ELF-1 (cell line): Measurements from ENCODE around the gene UQCRC2.
"Not testable (repeated sequence)": the region's sequence is repeated elsewhere in the genome, so short reads cannot be mapped to it uniquely, and the experiment has no call there.

Experiments
- DNase-seq: peaks from one replicate; pipeline ENCODE4 v3.0.0-alpha.2; 2016; ENCODE audit warnings: low read depth, low spot score

UQCRC2 gene

DNA sequence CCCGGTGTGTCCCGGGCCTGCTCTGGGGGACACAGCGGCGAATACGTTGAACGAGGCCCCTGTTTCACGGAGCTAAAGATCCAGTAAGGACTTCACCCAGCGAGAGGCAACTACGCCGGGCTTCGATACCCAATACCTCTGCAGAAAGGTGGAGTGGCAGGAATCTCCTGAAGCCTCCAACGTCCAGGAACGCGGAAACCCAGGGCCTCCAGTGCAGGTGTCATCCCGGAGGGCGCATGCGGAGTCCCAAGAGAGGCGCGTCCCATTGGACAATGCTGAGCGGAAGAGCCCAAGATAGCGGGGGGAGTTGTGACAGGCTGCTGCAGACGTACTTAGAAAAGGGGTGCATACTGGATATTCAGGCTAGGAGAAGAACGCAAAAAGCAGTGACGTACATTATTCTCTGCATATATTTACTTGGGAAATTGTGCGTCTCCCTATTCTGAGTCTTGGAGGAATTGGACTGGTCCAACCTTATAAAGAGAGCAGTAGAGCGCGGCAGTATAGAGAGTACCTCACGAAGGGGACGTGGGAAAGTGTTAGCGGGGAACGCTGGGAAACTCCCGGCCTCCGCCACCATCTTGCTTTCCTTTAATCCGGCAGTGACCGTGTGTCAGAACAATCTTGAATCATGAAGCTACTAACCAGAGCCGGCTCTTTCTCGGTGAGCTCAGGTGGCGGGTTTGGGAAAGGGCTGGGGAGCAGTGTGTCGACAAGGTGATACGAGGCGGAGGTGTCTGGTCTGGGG is at the start of gene UQCRC2:
Gene UQCRC2, plus strand, starts transcription at position 569 of the 748 bp plus-strand sequence. Its CDS starts 63 bp downstream, at position 632.
- peak; percentile 93 for DNase-seq

DNA sequence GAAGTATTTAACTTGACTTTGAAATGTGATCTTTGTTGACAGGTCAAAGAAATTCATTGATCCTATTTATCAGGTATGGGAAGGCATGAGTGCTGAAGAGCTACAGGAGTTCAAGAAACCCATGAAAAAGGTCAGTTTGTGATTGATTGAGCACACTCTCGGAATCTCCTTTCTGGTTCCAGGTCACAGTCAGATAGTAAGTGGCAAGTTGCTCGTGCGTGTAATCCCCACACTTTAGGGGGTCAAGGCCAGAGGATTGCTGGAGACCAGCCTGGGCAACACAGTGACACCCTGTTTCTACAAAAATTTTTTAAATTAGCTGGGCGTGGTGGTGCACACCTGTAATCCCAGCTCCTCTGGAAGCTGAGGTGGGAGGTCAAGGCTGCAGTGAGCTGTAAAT is 20.5 kb upstream of the UQCRC2 start:
- DNase-seq = not testable (repeated sequence)

DNA sequence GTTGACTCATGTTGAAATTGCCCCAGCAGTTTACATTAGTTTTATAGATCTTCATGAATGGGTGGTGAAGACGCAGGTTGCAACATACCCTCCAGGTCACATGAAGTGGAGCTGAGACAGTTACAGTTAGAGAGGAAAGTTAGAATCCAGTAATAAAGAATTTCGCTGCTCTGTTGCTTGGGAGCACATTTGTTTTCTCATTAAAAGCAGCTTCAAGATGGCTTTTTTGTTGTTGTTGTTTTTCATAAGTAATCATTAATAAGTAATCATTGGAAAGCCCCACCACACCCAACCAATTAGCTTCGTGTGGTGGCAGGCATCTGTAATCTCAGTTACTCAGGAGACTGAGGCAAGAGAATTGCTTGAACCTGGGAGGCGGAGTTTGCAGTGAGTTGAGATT is 19.8 kb upstream of the UQCRC2 start:
- not testable (repeated sequence) for DNase-seq

DNA sequence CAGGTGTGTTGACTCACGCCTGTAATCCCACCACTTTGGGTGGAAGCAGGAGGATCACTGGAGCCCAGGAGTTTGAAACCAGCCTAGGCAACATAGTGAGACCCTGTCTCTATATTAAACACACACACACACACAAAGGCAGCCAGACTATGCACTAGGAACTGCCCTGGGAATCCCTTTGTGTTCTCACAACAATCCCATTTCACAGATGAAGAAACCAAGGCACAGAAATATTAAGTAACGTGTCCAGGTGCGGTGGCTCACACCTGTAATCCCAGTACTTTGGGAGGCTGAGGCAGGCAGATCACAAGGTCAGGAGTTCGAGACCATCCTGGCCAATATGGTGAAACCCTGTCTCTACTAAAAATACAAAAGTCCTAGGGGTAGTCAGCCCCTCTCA is 19.4 kb upstream of the UQCRC2 start:
- not testable (repeated sequence) for DNase-seq

DNA sequence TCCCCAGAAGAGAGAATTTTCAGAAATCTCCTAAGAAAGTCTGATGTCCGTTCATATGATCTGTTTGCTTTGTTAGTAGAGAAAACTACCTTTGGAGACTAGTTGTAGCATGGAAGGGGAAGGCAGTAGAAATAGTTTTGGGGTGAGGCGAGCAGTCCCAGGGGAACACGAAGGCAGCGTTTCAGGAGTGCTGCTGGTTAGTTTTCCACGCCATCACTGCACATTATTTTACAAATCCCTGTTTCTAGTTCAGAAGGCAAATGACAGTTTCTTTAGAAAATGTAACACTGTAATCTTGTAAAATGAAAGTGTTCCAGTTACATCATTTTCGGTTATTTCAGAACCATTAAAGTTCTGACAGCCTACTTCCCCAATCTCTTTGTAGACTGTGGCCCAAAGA is 16.9 kb upstream of the UQCRC2 start:
- not testable (repeated sequence) for DNase-seq

DNA sequence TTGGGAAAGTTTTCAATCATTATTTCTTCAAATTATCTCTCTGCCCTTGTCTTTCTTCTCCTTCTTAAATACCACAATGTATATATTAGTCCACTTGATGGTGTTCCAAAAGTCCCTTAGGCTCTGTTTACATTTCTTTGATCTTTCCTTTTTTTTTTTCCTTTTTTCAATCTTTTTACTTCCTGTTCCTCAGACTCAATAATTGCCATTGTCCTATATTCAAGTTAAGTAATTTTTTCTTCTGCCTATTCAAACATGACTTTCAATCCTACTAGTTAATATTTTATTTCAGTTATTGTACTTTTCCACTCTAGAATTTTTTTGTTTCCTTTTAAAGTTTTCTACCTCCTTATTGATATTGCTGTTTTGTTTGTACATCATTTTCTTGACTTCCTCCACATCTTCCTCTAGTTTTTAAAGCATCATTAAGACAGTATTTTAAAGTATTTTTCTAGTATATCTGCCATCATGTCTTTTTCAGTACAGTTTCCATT is 15.8 kb upstream of the UQCRC2 start:
- DNase-seq = no peak

DNA sequence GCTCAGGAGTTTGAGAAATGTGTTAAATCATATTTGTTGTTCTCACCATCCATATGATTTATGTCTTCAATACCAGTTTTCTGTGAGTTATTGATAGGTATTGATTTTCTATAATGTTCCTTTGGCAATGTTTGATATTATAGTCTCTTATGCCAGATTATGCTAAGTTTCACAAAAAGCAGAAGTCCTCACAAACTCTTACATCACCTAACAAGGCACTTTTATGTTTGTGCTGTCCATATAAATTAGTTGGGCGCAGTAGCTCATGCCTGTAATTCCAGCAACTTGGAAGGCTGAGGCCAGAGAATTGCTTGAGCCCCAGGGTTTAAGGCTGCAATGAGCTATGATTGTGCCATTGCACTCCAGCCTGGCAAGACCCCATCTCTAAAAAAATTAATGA is 12.6 kb upstream of the UQCRC2 start:
- DNase-seq = no peak

DNA sequence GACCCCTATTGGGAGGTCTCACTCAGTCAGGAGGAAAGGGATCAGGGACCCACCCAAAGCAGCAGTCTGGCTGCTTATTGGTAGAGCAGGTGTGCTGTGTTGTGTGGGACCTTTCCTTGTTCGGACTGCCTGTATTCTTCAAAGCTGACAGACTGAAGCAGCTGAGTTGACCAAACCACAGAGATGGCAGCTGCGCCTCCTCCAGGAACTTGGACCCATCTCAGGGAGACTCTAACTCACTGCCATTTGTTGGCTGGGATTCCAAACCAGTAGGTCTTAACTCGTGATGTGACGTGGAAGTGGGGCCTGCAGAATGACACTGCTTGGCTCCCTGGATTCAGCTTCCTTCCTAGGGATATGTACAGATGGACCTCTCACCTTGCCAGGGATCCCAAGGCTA is 9.6 kb upstream of the UQCRC2 start:
- no peak for DNase-seq

DNA sequence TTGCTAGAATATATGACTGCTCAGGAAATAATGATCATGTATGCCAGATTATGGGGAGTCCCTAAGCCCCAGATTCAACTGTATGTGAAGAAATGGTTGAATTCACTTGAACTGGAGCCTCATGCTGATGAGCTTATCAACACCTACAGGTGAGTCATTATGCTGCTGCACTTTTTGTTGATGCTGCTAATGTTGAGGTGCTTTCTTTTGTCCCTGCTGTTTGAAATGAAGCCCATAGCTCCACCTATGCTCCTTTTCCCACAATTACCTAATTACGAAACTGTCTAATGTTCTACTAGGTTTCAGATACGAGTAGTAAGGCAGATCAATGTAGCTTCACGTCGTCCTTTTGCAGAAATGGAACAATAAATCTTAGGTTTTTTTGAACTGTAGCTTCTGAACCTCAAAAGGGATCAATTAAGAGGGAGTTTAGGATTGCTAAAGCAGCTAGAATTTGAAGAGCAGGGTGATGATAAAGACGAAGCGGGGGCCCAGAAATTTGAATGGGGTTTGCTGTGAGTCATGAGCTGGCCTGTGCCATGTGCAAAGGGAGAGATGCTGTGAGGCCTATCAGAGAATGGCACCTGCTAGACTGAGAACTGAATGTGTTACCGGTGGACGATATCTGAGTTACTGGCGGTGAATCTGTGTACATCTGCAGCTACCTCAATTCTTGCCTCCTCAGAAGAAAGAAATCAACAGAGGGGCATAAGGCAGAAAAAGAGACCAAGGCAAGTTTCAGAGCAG is 6.1 kb upstream of the UQCRC2 start:
- DNase-seq = no peak

DNA sequence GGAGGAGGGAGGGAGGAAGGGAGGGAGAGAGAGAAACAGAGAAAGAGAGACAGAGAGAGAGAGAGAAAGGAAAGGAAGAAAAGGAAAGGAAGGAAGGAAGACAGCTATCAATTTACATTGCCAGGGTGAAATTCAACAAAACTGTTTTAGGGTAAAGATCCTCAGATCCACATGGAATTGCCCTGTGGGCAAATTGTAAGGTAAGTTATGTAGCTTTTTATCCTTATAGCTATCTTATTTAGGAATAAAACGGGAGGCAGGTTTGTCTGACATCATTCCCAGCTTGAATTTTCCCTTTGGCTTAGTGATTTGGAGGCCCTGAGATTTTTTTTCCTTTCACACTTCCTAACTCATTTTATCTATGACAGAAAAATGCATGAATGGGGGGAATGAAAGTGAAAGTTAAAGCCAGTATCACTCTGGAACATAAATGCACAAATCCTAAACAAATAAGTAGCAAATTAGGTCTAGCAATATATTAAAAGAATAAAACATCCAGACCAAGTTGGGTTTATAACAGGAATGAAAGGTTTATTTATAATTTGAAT is 3.4 kb upstream of the UQCRC2 start:
- no peak for DNase-seq

DNA sequence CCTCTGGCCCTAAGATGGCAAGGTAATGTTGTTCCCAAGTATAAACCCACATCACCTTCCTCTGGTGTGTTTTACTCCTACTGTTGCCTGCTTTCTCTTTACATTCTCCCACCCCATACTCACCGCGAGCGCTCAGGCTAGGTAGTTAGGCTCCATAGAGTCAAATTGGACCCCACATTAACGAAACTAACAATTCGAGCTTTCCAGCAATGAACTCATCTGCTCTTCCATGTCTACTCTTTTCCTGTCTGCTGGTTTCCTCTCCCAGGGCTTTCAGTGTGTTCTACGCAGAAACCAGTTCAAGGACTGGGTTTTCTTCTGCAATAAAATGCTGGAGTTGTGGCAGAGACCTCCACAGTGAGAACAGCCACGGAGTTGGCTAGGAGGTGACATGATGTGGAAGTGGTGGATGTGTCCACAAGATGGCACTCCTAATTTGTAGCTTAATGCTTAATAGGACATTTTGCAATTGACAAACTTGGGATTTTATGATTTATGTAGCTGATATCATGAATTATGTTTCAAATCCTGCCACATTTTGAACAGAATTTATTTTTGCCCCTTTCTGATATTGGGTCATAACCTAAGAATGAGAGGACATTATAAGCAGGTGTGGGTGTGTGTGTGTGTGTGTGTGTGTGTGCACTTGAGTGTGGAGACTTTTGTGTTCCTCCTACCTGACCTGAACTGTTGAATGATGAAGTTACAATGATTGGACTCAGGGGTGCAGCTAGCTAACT is 2.2 kb upstream of the UQCRC2 start:
- no peak for DNase-seq

DNA sequence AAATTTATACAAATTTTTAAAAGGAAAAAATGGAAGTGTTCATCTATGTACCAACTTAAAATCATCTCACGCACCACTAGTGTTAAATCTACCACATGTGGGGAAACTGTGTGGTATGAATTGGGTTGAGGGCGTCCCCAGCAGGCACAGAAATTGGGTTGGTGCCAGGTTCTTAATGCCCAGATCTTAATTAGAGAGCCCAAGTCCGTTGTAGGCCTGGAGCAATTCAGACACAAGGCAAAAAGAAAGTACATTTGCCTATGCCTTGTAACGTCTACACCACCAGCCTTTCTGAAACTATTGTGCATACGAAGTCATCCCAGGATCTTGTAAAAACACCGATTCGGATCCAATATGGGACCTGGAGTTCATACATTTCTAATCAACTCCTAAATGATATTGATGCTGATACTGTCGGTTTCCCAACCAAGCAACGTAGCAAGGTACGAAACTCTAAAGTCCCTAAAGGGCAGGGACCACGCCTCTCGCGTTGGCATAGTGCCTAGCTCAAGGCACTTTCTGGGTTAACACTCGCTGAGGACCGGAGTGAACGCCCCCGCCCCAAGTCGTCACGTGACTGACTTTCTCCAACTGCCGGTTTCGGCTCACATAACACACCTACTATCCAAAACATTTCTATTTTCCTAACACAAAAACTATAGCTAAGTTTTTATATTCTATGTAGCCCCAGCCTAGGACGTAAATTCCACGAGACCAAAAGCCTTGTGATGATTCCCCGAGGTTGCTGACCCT is 945 bp upstream of the UQCRC2 start:
- peak; percentile 75 for DNase-seq

DNA sequence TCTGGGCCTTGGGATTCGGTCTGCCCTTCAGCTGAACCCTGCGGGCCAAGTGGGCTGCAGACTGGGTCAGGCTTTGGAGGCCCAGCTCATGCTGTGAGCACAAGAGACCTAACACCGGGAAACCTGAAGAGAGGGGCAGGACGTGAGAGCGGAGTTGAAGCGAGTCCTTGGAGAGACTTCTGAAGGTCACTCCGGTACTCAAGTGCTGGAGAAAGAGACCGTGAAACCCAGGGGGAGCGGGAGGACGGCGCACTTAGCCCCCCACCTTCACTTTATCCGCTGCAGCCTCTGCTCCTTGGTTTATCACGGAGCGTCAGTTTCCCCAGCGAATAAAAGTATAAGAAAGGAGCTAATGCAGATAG is 361 bp downstream of the UQCRC2 start:
- no peak for DNase-seq

DNA sequence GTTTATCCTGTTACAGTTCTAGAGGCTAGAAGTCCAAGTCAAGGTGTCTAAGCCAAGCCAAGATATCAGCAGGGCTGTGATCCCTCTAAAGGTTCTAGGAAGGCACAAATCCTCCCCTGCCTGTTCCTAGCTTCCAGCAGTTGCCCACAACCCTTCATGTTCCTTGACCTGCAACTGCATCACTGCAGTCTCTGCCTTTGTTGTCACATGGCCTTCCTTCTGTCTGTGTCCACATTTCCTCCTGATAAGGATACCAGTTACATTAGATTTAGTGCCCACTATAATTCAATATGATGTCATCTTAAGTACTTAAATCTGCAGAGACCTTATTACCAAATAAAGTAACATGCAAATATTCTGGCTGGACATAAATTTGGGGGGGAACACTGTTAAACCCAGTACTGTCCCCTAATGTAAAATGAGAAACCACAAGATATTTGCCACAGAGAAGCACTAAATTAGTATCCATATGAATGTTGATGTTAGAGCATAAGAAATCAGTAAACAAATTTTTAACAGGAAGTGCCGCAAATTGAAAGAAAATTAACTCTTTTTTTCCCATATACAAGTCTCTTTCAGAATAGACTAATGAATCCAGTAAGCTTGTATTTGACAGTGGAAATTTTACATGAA is 4.7 kb downstream of the UQCRC2 start:
- no peak for DNase-seq

DNA sequence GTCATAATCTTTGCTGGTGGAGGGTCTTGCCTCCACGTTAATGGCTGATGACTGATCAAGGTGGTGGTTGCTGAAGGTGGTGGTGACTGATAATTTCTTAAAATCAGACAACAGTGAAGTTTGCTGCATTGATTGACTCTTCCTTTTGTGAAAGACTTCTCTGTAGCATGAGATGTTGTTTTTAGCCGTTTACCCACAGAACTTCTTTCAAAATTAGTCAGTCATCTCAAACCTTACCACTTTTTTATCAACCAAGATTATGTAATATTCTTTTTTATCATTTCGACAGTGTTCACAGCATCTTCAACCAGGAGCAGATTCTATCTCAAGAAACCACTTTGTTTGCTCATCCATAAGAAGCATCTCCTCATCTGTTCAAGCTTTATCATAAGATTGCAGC is 5.9 kb downstream of the UQCRC2 start:
- no peak for DNase-seq

DNA sequence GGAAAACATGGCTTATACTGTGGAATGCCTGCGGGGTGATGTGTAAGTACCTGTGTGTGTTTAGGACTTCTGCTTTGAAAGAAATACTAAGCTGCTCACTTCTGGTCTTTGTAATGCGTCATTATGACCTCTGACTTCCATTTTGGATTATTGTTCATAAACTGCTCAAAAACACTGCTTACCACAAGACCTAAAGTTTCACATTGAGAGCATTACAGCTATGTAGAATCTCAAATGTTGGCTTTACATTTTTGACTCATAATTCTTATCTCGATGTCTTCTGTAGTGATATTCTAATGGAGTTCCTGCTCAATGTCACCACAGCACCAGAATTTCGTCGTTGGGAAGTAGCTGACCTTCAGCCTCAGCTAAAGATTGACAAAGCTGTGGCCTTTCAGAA is 9.3 kb downstream of the UQCRC2 start:
- no peak for DNase-seq

DNA sequence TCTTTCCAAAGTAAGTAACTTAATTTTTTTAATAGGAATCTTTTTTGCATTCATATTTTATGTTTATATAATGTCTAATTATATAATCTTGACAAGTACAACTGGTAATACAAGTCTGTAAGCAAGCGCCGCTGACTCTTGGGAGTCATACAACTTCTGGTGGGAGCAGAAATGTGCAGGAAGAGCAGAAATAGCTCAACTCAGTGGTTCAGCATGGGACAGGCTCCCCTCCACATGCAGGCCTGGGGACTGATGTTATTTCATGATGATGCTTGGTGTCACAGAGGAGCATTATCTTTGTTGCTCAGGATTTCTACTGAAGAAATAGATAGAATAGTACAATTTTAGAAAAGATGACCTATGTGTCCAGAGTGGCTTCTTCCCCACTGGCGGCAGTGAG is 10.7 kb downstream of the UQCRC2 start:
- DNase-seq = no peak

DNA sequence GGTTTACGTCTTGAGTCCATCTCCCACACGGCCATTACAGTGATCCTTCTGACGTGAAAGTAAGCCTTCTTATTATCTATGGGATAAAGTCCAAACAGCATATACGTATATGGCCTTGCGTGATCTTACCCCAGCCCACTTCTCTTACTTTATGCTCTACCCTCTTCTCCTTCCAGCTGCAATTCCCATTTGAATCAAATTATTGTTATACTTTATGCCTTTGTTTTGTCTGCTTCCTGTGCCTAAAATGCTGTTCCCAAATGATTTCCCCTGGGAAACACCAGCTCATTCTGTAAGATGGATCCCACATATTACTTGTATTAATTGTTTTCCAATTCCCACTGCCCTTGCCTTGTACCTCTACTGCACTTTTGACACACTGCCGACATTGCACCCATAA is 11.2 kb downstream of the UQCRC2 start:
- DNase-seq = no peak

DNA sequence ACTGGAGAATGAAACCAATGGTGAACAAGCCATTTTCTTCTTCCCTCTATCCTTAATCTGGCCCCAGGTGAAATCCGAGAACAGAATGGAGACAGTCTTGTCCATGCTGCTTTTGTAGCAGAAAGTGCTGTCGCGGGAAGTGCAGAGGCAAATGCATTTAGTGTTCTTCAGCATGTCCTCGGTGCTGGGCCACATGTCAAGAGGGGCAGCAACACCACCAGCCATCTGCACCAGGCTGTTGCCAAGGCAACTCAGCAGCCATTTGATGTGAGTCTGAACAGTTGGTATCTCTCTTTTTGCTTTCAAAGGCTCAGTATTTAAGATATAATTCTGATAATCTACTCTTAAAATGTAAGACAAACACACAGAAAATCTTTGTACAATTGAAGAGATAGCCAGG is 18.7 kb downstream of the UQCRC2 start:
- no peak for DNase-seq

DNA sequence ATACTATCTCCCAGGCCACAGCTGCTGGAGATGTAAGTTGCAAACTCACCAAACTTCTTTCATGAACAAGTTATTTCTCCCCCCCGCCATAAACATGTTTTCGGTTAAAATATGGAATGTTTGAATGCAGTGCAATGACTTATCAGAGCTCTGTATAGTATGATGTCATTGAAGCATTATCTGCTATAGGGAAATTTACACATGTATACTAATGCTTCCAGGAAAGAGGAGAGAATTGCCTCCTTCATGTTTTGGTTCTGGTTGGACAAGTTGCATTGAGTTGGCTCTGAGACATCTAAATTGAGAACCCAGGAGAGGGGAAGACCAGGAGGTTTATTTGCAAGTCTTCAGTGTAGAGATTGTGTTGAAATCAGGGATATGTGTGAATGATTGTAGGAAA is 20.8 kb downstream of the UQCRC2 start:
- DNase-seq = no peak

DNA sequence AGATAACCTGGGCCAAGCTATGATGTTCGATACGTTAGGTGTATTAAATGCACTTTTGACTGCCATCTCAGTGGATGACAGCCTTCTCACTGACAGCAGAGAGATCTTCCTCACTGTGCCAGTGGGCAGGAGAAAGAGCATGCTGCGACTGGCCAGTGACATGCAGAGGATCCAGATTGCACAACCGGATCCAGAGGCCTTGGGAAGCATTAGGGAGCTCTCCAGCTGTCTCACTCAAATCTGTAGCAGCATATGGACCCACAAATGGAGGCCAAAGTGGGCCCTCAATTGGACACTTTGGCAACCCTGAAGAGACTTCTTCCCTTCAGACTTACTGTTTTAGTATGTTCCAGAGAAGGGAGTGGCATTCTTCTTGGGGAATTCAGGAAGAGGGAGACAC is 26.9 kb downstream of the UQCRC2 start:
- no peak for DNase-seq
